ENCODE data around the gene UBE4B.
"Not testable (repeated sequence)": the region's sequence is repeated elsewhere in the genome, so short reads cannot be mapped to it uniquely, and the experiment has no call there.

UBE4B gene

DNA sequence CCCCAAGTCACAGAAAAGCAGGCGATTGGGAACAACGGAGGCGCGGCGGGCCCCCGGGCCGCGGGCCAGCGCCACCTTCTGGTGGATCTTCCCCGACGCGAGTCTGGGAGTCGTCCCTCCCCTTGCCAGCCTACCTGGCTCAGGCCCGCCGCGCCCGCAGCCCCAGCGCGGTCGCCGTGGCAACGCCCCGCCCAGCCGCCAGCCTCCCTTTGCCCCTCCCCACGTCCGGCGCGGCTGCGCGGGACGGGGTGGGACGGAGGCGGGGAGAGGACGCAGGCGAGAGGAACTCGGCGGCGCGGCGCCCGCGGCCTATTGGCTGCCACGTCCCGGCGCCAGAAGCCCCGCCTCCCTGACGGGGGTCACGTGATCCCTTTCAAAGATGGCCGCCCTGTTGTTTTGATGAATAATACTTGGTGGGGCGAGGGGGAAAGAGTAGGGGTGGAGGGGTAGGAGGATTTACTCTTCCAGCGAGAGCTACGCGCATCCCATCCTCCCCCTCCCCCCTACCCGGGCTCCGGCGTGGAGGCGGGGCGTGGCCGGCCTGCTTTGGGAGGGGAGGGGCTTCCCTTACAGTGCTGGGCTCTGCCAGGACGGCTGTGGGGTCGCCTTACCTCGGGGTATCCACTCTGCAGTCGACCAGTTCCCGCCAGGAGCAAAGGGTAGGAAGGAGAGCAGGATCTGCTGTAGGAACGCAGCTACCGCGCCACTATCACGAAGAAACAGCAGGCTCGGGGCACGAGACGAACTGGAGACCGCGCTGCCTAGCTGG lies at the start of gene UBE4B:
TSS of gene UBE4B (plus strand) at position 369 of the 769 bp plus-strand sequence. CDS start 713 bp downstream, outside the sequence.
- DNase-seq (ENCODE audit: low read depth) = peak; percentile 99

DNA sequence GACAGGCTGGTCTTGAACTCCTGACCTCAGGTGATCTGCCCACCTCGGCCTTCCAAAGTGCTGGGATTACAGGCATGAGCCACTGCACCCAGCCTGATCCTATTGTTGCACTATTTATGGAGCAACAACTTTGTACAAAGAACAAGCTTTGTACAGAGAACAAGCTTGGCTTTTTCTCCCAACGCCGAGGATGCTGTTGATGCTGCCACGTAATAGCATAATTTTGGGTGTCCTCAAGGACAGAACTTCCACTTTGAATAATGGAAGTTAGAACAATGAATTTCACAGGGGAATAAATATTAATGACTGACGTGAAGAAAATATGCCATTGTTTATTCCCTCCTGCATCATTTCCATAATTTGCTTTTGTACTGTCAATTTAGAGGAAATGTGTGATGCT lies 48.5 kb upstream of the UBE4B start:
- no peak for DNase-seq (ENCODE audit: low read depth)

DNA sequence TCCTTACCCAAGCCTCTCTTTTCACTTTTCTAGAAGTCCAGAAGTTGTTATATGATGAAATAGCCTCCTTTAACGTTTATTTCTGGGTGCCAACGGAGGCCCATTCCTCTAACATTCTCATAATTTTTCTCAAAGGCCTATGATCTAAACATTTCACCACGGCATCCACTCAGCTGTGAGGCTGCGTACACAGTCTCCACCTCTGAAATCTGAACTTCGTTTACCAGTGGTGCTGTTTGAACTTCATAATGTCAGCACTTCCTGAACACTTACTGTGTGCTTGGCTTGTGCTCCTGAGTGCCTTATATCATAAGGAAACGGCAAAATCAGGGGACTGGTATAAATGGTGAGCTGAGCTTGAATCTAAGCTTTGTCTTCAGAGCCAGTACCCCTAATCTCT lies 47.8 kb upstream of the UBE4B start:
- no peak for DNase-seq (ENCODE audit: low read depth)

DNA sequence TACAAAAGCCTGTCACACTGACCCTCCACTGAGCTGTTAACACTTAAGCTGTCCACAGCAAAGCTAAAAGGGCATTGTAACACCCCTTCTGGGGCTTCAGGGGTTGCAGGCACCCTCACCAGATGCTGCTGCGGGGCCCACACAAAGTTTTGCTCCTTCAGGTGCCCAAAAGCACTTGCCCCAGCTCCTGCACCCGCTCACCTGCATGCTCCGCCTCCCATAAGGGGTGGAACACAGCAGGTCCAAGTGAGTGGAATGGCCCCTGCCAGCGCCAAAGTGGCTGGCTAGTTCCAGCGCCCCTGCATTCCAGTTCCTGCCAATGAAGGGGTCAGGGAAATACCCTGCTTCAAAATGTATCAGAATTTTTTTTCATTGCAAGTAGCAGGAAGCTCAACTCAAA lies 43.0 kb upstream of the UBE4B start:
- DNase-seq (ENCODE audit: low read depth) = no peak

DNA sequence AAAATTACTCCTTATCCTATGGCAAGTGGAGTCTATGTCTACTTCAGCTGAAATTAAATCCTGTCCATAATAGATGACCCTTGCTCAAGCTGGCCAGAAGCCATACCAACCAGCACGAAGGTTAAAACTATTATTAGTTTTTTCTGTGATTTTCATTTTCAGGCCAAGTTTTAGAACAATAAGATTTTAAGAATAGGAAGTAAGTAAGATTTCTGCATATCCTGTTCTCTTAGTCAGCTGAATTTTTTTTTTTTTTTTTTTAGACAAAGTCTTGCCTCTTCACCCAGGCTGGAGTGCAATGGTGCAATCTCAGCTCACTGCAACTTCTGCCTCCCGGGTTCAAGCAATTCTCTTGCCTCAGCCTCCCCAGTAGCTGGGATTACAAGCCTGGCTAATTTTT lies 41.8 kb upstream of the UBE4B start:
- DNase-seq (ENCODE audit: low read depth) = no peak

DNA sequence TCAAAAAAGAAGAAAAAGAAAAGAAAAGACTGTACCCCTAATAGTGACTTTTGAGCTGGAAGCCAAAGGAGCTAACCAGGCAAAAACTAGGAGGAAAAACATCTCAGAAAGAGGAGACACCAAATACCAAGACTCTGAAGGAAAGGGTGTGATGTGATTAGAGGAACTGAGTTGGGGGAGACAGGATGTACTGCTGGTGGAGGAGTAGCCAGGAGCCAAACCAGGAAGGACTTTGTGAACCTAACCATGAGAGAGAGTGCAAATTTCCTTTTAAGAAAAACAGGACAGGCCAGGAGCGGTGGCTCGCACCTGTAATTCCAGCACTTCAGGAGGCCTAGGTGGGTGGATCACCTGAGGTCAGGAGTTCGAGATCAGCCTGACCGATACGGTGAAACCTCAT lies 39.8 kb upstream of the UBE4B start:
- no peak for DNase-seq (ENCODE audit: low read depth)

DNA sequence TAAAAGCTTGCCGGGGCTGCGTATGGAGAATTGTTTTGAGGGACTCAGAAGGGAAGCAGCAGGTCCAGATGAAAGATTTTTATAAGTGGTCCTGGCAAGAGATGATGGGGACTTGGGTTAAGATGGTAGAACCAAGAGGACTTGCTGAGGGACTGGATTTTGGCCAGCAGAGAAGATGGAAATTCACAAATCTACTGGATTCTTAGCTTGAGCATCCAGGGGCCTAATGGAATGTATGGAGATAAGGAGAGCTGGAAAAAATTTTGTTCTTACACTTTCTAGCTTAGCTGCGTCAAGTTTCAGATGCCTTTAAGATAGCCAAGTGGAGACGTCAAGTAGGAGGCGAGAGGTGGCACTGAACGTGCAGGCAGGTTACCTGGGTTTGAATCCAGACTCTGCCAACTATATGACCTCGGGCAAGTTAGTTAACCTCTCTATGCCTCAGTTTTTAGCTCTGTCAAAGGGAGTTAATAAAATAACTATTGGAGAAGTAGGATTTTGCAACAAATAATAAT lies 39.1 kb upstream of the UBE4B start:
- no peak for DNase-seq (ENCODE audit: low read depth)

DNA sequence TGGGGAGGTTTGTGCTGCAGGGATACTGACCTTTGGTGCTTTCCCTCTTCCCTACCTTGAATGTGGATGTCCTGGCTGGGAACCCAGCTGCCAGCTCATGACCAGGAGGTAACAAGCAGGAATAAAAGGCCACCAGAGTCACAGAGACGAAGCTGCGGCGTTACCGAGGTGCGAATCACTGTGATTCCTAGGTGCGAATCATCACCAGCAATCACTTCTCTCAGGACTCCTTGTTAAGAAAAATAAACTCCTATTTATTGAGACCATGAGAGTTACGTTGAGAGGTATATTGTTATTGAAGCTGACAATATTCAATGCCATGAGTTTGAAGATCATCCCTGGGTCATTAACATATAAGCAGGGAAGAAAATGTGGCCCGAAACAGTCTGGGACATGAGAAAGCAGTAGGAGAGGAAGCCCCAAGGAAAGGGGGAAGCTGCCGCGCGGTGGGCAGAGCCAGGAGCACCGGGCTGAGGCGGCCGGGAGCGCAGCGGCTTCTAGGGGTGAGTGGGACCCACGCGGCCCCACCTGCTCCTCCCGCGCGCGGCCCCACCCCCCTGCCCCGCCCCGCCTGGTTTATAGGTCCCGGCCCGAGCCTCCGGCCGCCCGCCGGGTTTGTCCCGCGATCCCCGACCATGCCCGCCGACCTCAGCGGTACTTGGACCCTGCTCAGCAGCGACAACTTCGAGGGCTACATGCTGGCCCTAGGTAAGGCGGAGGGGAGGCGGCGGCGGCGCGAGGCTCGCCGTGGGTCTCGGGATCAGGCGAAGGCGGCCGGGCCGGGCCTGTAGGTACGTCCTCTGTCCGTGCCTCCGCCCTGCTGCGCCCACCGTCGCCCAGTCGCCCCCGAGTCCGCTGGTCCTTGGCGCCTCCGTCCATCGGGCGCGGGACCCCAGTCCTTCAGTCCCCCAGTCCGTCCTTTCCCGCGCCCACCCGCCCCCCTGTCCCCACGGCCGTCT lies 35.9 kb upstream of the UBE4B start, which contains the start of gene RBP7:
TSS of gene RBP7 (plus strand) at position 605 of the 959 bp plus-strand sequence. CDS start at position 636, 31 bp downstream.
- no peak for DNase-seq (ENCODE audit: low read depth)

DNA sequence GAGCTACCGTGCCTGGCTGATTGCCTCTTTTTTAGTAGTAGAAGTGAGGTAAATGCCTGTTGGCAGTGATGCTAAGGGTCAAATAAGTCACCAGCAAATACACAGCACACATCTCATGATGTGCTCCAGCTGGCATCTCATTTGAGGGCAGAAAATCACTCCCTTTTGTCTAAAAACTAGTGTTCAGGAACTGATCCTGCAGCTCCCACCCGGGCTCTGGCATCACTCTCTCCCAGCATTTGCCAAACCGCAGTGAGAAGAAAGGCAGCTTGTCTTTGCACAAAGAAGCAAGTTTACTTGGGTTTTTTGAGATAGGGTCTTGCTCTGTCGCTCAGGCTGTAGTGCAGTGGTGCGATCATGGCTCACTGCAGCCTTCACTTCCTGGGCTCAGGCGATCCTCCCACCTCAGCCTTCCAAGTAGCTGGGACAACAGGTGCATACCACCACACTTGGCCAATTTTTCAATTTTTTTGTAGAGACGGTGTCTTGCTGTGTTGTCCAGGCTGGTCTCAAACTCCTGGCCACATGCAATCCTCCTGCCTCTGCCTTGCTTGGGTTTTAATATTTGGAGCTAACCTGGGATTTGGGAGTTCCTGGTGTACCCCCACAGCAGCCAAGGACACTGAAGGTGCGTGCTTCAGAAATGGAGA lies 31.6 kb upstream of the UBE4B start:
- DNase-seq (ENCODE audit: low read depth) = no peak

DNA sequence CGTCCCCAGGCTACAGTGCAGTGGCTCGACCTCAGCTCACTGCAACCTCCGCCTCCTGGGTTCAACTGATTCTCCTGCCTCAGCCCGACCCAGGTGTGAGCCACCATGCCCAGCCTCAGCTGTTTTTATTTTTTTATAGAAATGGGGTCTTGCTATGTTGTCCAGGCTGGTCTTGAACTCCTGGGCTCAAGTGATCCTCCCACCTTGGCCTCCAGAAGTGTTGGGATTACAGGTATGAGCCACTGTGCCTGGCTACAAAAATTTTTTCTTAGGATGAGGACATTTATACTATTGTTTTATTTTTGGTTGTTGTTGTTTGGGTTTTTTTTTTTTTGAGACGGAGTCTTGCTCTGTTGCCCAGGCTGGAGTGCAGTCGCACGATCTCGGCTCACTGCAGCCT lies 27.5 kb upstream of the UBE4B start:
- DNase-seq (ENCODE audit: low read depth) = not testable (repeated sequence)

DNA sequence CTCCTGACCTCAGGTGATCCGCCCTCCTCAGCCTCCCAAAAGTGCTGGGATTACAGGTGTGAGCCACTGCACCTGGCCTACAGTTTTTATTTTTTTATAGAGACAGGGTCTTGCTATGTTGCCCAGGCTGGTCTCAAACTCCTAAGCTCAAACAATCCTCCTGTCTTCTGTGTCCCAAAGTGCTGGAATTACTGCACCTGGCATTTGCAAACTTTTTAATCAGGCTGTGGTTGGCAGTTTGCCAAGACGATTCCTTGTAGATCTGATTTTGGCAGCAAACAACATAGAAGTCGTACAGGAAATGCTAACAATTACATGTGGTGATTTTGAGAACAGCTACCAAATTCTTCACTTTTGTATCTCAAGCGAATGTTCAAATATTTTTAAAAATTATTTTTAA lies 25.6 kb upstream of the UBE4B start:
- DNase-seq (ENCODE audit: low read depth) = no peak

DNA sequence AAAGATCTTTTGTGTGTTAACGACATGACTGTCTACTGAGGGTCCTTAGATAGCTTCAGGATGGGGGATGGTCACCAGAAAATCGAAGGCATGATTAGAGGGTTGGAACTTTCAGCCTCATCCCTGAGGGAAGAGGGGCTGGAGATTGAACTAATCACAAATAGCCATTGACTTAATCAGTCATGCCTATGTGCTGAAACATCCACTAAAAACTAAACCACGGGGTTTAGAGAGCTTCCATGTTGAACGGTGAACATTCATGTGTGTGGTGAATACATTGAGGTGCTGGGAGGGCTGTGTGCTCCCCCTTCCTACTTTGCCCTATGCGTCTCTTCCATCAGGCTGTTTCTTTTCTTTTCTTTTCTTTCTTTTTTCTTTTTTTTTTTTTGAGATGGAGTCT lies 18.7 kb upstream of the UBE4B start:
- DNase-seq (ENCODE audit: low read depth) = no peak

DNA sequence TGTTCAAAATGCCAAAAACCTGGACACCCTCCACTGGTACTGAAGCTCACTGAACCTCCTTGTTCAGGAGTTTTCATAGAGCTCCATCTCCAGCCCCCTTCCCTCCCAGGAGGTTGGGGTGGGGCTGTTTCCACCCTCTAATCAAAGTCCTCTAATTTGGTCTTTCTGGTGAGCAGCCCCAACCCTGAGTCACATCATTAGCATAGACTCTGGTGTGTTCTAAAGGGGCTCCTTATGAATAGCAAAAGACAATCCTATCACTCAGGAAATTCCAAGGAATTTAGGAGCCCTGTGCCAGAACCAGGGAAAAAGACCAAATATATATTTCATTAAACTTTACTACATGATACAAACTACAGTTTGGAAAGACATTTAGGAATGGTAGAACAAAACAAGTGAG lies 13.2 kb upstream of the UBE4B start:
- no peak for DNase-seq (ENCODE audit: low read depth)

DNA sequence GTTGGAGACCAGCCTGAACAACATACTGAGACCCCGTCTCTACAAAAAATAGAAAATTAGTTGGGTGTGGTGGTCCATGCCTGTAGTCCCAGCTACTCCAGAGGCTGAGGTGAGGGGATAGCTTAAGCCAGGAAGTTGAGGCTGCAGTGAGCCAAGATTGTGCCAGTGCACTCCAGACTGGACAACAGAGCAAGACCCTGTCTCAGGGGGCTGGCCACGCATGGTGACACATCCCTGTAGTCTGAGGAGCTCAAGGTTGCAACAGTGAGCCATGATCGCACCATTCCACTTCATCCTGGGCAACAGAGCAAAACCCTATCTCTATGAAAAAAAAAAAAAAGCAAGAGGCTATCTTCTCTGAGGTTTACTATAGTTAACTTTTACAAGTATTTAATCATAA lies 12.7 kb upstream of the UBE4B start:
- DNase-seq (ENCODE audit: low read depth) = no peak

DNA sequence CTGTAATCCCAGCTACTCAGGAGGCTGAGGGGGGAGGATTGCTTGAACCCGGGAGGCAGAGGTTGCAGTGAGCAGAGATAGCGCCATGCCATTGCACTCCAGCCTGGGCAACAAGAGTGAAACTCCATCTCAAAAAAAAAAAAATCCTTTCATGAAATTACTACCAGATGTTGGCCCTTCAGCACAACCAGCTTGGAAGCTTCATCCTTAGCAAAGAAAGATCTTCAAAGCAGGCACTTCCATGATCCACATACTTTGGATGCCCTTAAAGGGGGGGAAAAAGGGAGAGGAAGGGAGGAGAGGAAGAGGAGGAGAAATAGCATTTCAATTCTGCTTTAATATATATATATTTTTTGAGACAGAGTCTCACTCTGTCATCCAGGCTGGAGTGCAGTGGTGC lies 12.1 kb upstream of the UBE4B start:
- not testable (repeated sequence) for DNase-seq (ENCODE audit: low read depth)

DNA sequence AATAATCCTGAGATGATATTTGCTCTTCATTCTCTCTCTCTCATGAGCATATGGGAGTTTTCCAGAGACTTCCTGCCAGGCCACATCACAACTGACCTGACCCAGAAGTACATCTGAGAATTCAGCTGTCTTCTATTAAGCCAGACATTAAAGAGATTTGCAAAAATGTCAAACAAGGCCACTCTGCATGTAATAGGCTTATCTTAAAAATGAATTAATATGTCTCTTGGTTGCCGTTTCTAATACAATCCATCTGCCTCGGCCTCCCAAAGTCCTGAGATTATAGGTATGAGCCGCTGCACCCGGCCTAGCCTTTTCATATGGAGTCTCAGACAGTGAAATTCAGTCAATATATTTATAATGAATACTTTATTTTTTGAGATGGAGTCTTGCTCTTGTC lies 10.8 kb upstream of the UBE4B start:
- DNase-seq (ENCODE audit: low read depth) = not testable (repeated sequence)

DNA sequence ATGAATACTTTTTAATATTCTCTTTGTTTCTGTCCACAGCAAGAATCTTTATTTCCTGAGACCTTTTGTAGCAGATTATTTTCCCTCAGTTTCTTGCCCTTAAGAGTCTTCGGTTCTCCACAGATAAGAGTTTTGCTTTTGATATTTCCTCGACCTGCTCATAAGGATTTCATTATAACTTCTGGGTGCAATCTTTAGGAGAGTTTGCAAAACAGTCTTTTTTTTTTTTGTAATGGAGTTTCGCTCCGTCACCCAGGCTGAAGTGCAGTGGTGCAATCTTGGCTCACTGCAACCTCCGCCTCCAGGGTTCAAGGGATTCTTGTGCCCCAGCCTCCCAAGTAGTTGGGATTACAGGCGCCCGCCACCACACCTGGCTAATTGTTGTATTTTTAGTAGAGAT lies 10.1 kb upstream of the UBE4B start:
- no peak for DNase-seq (ENCODE audit: low read depth)

DNA sequence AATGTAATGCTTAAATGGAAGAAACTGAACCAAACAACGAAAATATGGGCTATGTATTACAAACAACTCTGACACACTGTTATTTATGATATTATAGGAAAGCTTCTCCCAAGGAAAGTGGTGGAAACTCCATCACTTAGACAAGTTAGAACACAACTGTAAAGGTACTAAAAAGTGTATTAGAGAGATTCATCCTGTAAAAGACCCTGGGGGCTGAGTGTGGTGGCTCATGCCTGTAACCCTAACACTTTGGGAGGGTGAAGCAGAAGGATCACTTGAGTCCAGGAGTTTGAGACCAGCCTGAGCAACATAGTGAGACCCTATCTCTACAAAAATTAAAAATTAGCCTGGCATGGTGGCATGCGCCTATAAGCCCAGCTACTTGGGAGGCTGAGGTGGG lies 7.4 kb upstream of the UBE4B start:
- no peak for DNase-seq (ENCODE audit: low read depth)

DNA sequence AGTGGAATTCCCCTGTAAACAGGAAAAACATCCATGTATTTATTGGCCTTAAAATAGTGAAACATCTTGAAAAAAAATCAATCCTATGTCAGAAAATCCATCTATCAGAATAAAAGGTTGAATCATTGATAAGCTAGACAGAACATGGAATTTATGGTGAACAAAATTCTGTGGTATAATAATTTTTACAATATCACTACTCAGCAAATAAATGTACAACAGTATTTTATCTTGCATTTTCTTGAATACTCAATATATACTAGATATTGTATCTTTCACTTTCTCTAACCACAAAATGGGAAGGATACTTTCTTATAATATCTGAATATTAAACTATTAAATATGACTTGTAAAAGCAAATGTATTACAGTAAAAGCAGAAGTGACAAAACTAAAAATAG lies 5.7 kb upstream of the UBE4B start:
- DNase-seq (ENCODE audit: low read depth) = no peak

DNA sequence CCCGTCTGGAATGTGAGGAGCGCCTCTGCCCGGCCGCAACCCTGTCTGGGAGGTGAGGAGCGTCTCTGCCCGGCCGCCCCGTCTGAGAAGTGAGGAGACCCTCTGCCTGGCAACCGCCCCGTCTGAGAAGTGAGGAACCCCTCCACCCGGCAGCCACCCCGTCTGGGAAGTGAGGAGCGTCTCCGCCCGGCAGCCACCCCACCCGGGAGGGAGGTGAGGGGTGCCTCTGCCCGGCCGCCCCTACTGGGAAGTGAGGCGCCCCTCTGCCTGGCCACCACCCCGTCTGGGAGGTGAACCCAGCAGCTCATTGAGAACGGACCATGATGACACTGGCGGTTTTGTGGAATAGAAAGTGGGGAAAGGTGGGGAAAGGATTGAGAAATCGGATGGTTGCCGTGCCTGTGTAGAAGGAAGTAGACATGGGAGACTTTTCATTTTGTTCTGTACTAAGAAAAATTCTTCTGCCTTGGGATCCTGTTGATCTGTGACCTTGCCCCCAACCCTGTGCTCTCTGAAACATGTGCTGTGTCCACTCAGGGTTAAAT lies 3.7 kb upstream of the UBE4B start:
- DNase-seq (ENCODE audit: low read depth) = not testable (repeated sequence)

DNA sequence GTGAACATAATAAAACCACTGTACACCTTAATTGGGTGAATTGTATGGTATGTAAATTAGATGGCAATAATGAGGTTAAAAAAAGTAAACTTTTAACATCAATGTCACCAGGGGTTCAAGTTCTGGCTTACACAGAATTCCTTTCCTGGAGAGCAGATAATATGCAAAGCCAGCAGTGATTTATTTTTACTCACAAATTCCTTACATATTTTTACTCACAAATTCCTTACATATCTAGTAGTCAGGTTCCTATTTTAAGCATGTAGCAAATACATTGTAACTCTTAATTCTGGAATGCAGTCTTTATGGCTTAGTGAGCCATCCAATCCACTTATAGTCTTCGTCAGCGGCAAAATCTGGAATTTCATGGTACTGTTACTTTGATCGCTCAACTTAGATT lies 1.3 kb upstream of the UBE4B start:
- DNase-seq (ENCODE audit: low read depth) = no peak

DNA sequence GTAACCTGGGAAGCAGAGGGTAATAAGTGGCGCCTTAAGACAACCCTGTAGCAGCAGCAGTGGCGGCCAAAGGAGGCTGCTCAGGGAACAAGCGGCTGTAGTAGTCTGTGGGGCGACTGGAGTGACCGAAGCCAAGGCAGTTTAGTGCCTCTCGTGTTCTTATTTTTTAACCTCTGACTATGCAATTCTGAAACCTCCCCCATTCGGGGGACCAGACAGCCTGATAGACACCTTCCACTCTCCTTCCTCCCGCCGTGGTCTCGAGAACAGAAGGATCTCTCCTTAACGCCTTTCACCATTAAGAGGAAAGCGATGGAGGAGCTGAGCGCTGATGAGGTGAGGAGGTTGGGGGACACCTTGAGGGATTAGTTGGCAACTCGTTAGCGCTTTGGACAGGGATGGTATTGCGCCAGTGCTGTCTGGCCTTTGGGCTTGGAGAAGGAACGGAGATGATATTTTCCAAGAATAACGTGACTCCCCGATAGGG lies 644 bp downstream of the UBE4B start:
- no peak for DNase-seq (ENCODE audit: low read depth)

Data from activated T-helper 9 cell treated with anti-CD3 and anti-CD28 coated beads, Interleukin-2, amount 50 U/mL, for 16 hours (primary cell).